Stimulated activated CD8-positive, alpha-beta memory T cell treated with anti-CD3 and anti-CD28 coated beads, Interleukin-7, amount 100 ng/mL, for 1 hour (primary cell): Measurements from ENCODE around the gene EDN3.
"Not testable (repeated sequence)": the region's sequence is repeated elsewhere in the genome, so short reads cannot be mapped to it uniquely, and the experiment has no call there.

ENCODE experiments used
- DNase-seq, 2 donors: peaks; one replicate each; pipeline ENCODE4 v3.0.0-alpha.2; 2020; ENCODE audit warnings: low read depth in 2 of 2

EDN3 gene

DNA sequence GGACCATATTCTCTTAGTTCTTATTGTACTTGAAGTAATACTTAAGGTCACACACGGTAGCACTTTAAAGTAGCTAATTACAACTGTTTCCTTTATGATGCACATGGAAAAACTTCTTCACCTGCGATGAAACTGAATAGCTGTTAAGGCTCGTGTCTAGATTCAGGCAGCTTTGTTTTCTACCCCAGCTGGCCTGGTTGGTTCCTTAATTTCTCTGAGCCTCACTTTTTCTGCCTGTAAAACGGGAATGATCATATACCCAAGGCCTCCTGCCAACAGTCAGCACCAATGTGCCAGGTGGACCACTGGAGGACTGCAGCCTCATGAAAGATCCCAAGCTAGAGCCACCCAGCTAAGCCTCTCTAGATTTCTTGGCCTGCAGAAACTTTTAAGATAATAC, 35.0 kb downstream of the EDN3 start:
- no peak for DNase-seq

DNA sequence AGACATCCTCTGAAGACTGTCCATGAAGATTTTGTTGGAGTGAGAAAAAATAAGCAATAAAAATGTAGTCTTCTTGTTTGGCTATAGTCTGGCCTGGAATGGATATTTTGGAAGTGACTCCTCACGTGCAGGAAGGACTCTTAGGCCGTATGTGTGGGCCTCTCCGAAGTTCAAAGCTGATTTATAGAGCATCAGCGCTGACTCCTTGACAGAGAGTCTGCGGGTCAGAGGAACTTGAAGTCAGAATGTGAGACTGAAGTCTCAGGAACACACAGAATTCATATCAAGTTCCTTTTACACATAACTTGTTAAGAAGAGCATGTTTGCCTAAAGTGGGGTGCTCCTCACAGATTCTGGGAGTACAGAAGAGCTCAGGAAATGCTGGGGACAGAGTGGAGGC, 36.1 kb downstream of the EDN3 start:
- DNase-seq, result no peak

DNA sequence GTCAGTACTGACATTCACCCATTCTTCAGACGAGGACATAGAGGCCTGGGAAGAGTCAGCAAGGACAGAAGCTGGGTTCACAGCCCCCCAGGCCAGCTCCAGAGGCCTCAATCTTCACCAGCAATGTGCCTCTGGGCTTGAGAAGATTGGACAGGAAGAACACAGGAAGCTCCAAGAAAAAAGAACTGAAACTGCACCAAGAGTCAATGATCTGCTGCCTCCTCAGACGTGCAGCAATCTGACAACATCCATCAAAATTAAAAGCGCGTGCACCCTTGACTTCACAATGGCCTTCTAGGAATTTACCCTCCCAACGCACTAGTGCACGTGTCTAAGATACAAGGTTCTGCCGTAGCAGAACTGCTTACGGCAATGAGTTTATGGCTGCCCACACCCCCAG, 38.0 kb downstream of the EDN3 start:
- DNase-seq, result not testable (repeated sequence)

DNA sequence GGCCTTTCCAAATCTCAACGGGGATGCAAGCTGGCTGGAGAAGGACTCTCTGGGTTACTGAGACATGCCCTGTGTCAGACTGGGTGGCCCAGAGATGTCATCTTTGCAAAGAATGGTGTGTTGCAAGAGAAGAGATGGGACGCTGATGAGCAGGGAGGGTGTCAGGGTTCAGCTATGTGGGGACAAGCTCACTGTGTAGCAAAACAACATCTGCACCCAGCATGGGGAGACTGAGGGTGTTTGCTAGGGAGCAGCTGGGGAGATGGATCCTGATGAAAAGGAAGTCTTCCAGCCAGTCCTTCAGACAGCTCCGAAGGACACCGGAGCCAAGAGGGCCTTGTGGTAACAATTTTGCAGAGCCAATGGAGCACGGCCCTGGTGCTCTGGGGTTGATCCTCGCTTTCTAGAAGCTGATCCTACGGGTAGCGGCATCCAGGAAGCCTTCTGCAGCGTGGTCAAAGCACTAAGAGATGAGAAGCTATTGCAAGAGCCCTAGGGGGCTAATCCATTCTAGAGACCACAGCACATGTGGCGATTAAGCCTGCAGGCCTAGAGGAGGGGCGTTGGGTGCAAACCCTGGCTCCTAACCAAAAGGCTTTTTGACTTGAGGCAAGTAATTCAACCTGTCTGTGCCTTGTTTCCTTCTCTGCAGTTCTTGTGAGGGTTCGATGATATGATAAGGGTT, 39.9 kb downstream of the EDN3 start:
- no peak for DNase-seq

DNA sequence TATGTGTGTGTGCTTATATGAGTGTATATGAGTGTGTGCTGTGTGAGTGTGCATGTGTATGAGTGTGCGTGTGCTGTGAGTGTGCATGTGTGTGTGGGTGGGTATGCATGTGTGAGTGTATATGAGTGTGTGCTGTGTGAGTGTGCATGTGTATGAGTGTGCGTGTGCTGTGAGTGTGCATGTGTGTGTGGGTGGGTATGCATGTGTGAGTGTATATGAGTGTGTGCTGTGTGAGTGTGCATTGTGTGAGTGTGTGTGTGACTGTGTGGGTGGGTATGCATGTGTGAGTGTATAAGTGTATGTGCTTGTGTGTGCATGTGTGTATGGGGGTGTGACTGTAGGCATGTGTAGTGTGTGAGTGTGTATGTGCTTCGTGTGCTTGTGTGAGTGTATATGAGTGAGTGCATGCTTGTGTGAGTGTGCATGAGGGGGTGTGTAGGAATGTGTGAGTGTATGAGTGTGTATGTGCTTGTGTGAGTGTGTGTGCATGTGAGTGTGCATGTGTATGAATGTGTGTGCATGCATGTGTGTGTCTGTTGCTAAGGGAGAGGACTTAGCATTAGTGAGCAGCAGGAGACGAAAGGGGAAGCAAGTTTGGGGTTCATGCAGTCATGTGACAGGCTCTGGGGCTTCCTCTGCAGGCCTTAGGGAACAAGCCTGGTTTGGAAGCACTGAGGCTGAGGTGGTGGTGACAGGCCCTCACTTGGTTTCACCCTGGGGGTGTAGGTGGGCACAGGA, 41.0 kb downstream of the EDN3 start:
- DNase-seq, result not testable (repeated sequence)

DNA sequence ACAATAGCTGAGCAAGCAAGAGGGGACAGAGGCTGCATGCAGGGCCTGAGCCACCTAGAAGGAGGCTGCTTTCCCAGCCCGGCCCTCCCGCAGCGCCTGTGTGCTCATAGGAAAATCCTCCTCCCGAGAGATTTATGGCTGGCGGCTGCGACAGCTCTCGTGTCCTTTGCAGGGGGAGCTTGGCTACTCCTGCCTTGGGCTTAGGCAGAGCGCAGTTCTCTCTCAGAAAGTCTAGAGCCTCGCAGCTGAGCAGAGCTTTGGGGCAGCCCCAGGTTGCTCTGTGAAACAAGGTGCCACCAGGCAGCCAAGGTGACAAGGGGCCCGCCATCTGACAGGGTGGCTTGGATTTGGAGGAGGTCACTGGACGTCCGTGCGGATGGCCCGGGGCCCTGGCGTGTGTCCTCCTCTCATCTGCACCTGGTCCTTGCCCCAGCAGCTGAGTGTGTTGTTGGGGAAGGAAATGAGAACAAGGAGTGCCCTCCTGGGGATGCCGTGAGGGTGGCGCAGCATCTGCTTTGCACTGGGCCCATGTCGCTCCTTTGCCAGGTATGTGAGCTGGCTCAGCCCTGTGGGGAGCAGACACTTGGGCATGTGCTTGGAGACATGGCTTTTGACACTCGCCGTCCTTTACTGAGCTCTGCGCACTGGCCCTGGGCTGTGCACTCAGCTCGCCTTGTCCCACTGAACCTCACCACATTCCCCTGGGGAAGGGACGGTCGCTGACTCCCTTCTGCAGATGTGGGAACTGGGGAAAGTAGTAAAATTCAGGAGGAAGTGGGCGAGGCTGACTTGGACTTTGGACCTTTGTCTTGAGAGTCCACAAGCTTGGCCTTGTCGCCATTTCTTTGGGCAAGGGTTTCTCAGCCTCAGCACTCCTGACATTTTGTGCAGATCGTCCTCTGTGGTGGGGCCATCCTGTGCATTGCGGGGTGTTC, 41.9 kb downstream of the EDN3 start:
- no peak for DNase-seq

DNA sequence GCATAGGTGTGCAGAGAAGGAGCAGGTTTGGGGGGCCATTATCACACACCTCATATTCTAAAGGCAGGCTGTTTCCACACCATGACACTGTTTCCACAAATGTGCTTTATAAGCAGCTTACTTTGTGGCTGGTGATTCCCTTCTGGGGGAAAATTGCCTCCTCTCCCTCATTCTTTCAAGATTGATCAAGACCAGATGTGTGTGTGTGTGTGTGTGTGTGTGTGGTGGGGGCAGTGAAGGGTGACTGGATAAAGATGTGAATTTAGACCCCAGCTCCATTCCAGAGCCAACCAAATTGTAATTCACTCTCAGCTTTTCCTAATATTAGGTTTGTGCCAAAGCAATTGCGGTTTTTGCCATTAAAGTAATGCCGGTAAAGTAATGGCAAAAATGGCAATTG, 45.6 kb downstream of the EDN3 start:
- DNase-seq, result no peak

DNA sequence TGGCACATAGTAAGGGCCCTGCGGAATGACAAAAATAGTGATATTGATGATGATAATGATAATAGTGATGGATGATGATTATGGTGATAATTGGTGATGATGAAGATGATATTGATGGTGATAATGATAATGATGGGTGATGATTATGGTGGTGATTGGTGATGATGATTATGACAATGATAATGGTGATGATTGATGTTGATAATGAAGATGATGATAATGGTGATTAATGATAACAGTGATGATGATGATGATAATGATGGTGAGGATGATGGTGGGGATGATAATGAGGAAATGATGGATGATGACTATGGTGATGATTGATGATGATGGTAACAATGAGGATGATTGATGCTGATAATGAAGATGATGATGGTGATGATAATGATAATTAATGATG, 48.9 kb downstream of the EDN3 start:
- DNase-seq, result no peak

DNA sequence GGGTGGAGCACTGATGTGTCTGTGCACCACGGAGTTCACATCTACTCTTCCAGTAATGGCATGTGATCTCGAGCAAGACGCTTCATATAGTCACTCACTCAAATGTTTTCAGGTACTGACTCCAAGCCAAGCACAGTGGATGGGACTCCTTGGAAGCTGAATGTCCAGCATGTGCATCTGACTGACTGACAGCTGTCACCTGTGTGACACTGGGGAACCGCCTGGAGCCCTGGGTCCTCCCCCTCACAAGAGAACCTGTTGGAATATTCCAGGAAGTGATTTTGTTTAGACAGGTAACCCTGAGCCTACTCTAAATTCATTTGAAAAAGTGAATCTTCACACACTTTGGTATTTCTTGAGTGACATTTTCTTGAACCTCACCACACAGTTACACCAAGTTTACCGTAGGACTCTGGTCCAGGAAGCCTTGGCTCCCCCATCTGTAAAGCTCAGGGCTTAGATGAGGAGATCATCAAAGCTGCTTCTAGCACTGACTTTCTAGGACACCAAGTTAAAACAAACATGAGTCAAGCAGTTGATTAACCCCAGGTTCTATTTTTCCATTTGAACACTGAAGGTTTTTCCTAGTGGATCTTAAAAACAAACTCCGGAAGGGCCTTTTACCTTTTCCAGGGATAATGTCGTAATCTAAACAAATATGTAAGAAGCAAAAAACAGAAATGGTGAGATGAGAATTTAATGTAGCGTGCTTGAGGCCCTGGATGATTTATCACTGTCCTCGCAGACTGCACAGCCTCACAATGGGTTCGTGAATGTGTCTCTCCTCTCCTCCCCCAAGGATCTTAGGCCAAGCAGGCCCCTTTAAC, 50.1 kb downstream of the EDN3 start:
- DNase-seq, result no peak

DNA sequence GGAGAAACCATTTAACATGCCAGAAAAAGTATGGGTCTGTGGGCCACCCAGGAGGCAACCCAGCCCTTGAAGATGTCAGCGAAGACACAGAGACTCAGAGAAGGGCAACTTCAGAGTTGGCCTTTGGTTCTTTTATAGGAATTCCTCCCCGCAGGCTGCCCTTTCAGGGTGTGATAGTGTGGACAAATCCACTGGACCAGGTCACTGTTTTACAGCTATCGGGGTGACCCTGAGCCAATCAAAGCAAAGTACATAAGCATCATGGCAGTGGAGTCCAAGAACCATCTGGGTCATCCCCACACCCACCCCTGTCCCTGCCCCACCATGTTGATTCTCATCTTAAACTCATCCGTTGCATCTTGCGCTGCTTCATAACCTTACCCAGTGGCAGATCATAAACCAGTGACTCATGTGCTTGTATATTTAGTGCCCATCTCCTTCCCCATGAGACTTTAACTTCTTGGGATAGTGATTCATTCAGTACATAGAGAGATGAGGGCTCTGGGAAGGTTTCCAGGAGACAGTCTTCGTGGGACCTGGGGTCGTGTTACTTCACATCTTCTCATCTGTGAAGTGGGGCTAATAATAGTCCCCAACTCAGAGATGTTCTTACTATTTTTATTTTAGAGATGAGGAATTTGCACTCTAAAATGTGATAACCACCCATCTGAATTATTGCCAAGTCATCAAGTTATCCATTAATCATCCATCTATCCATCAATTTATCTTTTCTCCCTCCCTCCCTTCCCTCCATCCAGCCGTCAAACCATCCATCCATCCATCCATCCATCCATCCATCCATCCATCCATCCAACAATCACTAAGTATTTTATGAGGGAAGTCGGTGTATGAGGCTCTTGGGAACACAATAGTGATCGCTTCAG, 51.0 kb downstream of the EDN3 start:
- no peak for DNase-seq

DNA sequence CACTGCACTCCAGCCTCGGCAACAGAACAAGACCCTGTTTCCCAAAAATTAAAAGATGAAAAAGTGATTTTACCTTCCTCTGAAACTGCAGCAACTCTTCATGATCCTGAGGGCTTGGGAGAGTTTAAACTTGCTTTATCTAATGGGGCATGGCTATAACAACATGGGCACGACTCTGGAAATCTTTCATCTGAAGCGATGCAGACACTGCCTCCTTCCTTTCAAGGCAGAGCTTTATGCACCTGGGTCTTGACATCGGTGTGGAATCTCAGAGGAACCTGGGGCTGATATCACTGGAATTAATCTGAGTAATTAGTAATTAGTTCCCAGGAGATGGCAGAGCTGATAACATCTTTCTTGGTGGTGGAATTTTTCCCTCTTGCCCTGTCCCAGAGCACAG, 52.1 kb downstream of the EDN3 start:
- DNase-seq, result no peak

DNA sequence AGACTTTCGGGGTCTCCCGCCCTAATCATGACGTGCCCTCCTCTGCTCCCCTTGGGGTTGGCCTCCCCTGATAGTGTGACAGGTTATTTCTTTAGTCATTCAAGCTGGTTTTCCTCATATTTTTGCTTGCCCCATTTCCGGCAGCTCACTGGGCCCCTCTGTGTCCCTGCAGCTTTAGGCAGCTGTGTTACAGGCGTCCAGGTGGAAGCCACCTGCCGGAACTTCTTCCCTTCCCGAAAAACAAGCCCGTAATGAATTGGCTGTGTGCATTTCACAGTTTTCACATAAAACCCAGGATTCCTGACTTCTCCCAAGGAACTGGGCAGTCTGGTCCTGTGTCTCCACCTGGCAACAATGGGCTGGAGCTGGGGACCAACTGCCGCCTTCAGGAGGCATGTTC, 52.6 kb downstream of the EDN3 start:
- no peak for DNase-seq

DNA sequence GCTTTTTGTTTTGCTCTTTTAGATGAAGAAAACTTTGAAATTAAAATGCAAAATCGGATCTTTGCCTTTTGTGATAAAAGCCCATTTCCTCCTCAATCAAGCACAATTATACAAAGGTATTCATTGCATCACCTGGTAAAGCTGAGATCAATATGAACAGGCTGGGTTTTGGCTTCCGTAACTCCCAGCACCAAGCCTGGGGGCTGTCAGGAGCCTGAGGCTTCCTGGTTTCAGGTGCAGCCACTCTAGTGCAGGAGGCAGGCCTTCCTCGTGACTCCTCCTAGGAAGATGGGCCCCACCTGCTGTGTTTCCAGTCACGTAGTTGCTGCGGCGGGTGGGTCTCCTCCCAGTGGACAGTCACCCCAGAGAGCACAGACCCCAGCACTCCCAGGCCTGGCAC, 54.0 kb downstream of the EDN3 start:
- no peak for DNase-seq

DNA sequence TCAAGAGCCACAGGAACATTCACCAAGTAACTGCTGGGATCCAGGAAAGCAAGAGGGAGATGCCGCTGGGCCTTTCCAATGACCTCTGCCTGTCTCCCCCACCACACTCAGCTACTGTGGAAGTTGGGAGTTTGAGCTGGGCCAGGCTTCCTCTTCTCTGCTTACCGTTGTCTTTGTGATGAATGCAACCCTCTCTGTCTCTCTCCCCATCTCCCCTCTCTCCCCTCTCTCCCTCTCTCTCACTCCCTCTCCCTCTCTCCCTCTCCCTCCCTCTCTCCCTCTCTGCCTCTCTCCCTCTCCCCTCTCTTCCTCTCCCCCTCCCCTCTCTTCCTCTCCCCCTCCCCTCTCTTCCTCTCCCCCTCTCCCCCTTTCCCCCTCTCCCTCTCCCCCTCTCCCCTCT, 54.8 kb downstream of the EDN3 start:
- no peak for DNase-seq

DNA sequence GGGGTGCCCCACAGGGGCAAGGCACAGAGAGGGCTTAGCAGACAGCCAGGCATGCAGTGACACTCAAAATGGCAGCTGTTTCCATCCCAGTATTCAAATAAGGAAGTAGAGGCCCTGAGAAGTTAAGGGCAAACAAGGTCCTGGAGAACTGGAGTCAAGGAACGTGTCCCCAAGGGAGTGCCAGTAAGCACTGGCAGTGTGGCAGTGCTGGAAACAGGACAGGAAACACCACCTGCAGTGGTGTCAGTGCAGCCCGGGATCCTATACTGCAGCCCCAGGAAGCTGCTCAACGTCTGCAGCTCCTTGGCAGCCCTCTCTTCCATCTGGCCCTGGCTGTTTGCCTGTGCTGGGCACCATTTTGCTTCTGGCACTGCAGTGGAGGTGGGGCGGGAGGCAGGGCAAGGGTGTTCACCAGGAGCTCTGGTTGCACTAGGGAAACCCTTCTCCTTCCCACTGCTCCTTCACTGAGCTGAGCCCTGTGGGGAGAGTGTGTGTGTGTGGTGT, 56.3 kb downstream of the EDN3 start:
- no peak for DNase-seq

DNA sequence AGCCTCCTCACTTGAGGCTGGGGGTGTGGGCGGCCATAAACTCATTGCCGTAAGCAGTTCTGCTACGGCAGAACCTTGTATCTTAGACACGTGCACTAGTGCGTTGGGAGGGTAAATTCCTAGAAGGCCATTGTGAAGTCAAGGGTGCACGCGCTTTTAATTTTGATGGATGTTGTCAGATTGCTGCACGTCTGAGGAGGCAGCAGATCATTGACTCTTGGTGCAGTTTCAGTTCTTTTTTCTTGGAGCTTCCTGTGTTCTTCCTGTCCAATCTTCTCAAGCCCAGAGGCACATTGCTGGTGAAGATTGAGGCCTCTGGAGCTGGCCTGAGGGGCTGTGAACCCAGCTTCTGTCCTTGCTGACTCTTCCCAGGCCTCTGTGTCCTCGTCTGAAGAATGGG, 58.4 kb downstream of the EDN3 start:
- DNase-seq, result not testable (repeated sequence)

DNA sequence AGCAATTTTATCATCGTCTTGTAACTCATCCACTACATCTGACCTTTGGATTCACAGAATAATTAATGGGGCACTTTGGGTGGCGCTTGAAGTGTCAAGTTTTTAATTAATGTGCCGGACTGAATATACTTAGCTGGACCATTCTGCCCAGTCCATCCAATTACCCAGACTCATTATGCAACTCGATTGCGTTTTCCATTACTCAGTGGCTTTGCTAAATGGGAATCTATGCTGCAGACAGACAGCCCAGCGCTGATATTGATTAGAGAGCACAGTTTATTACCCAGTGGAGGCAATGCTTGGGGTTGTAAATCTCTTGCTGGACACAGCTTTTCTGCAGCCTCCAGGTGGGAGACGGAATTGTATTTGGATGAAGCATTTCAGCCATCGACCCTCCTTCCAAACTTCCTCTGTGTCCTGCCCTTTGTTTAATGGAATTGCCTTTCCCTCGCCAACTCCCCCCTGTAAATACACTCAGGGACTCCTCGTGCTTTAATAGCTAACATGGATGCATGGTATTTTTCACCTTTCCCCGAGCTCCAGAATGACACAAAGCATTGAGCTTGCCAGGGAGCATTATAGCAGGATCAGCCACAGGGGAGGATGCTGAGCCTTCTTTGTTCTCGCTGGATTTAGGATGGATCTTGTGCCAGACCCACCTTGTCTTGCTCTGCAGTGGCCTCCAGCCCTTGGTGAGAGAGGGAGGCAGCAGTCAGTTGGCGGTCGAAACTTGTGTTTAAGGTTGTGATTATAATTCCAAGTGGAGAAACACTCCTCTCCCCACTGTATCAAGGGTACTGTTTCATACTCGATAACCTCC, 59.7 kb downstream of the EDN3 start:
- DNase-seq, result no peak

DNA sequence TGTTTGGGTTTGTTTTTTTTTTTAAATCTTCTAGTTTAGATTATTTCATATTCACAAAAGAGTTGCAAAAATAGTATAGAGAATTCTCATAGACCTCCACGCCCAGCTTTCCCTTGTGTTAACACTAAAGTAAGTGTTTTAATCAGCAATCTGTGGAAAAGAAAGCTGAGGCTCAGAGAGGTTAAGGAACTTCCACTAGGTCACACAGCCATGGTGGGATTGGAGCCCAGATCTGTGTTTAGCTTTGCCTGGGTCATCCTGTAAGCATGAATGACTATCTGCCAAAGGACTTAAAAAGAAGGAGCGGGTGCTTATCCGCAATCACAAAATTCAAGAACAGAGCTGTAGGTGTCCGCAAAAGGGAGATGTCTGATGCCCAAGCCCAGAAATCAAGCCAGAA, 60.5 kb downstream of the EDN3 start:
- no peak for DNase-seq

DNA sequence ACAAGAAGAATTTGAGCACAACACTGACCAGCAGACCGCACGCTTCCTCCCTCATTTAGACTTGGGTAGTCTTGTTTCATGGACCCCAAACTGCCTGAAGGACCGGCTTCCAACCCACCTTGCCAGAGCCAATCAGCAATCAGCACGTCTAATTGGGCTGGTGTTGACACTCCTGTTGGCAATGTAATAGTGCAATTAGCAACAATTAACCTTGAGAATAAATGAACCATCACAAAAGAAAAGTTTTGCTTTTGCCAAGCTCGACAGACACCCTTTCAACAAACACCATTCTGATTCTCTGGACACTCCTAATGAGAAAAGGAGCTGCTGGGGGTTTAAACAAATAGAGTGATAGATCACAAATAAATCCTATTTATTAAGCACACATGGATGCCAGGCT, 61.0 kb downstream of the EDN3 start:
- DNase-seq, result no peak

DNA sequence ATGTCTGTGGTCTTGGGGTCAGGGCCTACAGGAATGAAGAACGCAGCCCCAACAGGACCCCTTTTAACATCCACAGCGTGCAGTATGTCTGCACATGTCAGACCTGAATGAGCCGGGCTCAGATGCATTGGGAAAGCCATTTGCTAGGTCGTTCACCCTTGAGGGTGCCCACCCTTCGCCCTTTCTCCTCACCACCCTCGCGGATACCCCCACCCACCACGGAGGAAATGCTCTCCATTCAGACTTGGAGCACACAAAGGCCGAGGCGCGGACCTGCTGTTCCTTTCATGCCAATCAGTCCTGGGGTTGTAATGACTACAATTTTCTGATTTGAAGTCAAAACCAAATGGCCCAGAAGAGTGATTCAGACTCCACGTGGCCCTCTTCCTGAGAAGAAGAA, 62.7 kb downstream of the EDN3 start:
- DNase-seq, result no peak
